Activated CD8-positive, alpha-beta memory T cell treated with anti-CD3 and anti-CD28 coated beads for 1 hour (primary cell): Measurements from ENCODE around the gene GMCL2.
"Not testable (repeated sequence)": the region's sequence is repeated elsewhere in the genome, so short reads cannot be mapped to it uniquely, and the experiment has no call there.

Experiments
- DNase-seq, 2 donors: peaks; one replicate each; pipeline ENCODE4 v3.0.0-alpha.2; 2020; ENCODE audit warnings: low read depth in 1 of 2; ENCODE audit errors: extremely low read depth in 1 of 2

Gene GMCL2, protein sequence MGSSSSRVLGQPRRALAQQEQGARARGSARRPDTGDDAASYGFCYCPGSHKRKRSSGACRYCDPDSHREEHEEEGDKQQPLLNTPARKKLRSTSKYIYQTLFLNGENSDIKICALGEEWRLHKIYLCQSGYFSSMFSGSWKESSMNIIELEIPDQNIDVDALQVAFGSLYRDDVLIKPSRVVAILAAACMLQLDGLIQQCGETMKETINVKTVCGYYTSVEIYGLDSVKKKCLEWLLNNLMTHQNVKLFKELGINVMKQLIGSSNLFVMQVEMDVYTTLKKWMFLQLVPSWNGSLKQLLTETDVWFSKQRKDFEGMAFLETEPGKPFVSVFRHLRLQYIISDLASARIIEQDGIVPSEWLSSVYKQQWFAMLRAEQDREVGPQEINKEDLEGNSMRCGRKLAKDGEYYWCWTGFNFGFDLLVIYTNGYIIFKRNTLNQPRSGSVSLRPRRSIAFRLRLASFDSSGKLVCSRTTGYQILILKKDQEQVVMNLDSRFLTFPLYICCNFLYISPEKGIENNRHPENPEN

GRCh38 chr5:178187014-178187413, at the start of gene GMCL2:
TSS of gene GMCL2 (minus strand) at chr5:178187371. CDS start at chr5:178187299, 72 bp downstream.
- no peak for DNase-seq

DNA sequence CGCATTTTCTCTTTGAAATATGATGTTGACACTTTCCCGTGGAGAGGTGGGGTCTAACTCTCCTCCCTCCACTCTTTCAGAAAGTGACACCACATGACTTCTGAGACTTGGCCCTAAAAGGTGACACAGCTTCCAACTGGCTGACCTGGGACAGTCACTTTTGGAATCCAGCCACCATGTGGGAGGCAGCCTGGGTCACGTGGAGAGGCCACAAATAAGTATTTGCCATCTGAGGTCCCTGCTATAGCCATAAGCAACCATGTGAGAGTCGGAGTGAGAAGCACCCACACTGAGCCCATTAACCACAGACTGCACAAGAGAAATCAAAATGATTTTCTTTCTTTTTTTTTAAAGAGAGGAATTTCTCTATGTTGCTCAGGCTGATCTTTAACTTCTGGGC, 49.5 kb upstream of the GMCL2 start:
- no peak for DNase-seq

DNA sequence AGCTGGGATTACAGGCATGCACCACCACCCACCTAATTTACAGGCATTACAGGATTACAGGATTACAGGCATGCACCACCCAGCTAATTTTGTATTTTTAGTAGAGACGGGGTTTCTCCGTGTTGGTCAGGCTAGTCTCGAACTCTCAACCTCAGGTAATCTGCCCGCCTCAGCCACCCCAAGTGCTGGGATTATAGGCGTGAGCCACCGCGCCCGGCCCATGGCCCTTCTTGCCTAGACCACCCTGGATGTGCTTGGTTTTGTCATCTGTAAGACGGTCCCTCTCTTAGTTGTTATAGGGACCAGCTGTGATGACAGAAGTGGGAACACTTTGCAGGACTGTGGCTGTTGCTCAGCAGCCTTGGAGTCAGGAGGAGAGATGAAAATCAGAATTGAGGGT, 49.0 kb upstream of the GMCL2 start:
- no peak for DNase-seq

- DNase-seq: no peak
Measured at GRCh38 chr5:178235588-178235974, 48.4 kb upstream of the GMCL2 start.

GRCh38 chr5:178234750-178235587, 47.8 kb upstream of the GMCL2 start:
- DNase-seq: peak; percentile 57 to 66

- DNase-seq: no peak
Measured at GRCh38 chr5:178234121-178234749, 47.1 kb upstream of the GMCL2 start.

DNA sequence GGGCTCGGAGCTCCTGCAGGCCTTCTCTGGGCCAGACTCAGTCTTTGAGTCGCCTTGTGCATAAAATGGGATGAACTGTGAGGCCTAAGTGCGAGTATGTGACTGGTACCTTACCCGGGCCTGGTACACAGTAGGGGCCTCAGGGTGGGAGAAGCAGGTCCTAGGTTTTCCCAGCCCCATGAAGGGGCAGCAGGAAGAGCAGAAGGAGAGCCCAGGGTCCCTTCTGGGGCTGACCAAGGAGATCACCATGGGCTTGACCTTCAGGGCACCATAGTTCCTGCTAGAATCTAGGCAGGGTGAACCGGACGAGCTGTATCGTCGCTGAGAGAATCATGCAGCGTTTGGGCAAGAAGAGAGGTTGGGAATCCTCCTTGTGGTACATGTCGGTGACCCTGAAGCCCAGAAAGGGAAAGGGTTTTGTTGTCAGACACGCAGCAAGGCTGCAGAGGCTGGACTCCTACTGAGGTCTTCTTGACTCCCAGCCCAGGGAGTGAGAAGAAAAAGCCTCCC, 45.8 kb upstream of the GMCL2 start:
- no peak for DNase-seq

- peak in 1 of 2 donors; percentile 51 for DNase-seq
Measured at GRCh38 chr5:178232124-178232919, 45.2 kb upstream of the GMCL2 start, which contains the start of gene PHYKPL. TSS of gene PHYKPL (minus strand) at chr5:178232802. CDS start at chr5:178232550, 252 bp downstream.

- no peak for DNase-seq
Measured at GRCh38 chr5:178231539-178232123, 44.5 kb upstream of the GMCL2 start.

- DNase-seq: no peak
Measured at GRCh38 chr5:178230879-178231538, 43.8 kb upstream of the GMCL2 start.

- DNase-seq: no peak
Measured at GRCh38 chr5:178229861-178230260, 42.7 kb upstream of the GMCL2 start.

- DNase-seq: not testable (repeated sequence)
Measured at GRCh38 chr5:178229111-178229510, 41.9 kb upstream of the GMCL2 start.

DNA sequence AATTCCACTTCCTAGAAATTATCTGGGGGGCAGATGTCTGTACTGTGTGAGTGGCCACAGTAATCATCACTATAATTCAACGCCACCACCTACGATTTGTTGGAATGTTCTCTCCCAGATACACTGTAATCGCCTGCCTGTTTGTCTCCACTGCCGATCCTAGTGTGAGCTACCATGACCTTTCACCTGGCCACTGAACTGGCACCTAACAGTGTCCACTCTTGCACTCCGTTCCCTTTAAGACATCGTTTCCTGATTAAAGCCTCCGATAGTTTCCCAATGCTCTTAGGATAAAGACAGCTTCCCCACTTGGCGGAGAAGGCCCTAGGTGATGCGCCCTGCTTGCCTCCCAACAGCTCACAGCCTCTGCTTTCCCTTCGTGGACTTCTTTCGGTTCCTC, 41.4 kb upstream of the GMCL2 start:
- DNase-seq: no peak

DNA sequence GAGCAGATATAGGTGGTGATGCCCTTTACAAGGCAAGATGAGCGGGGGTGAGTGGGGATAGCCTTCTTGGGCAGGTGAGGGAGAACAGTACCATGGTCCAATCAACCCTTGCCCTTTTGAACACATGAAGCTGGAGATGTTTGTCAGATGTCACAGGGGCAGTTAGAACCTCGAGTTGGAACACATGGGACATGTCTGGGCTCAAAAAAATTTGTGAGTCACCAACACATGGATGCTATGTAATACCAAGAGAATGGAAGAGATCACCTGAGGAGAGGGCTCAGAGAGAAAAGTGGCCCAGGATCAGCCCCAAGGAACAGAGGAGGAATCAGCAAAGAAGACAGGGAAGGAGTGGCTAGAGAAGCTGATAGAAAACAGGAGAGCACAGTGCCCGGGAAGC, 40.8 kb upstream of the GMCL2 start:
- DNase-seq: no peak

GRCh38 chr5:178227138-178227659, 40.0 kb upstream of the GMCL2 start:
- DNase-seq: no peak

GRCh38 chr5:178225174-178225573, 38.0 kb upstream of the GMCL2 start:
- no peak for DNase-seq

GRCh38 chr5:178224403-178224802, 37.2 kb upstream of the GMCL2 start:
- no peak for DNase-seq

- DNase-seq: no peak
Measured at GRCh38 chr5:178223828-178224335, 36.7 kb upstream of the GMCL2 start.
